A673 (cell line): Measurements from ENCODE around the gene DOK3. TPM values are rescaled to one million over a fixed set of nuclear protein-coding genes. Genes with fewer than 3 reads are reported as not detected.

Source experiments
- BruUV-seq: library from RNA; stranded (reverse); fragments of 400-500 nt; replicated peaks from 2 replicates; lab custom pipeline; 2021; lab: Mats Ljungman, UMichigan
- CTCF ChIA-PET: fragments of 300-600 bp; sonication (Branson Sonifier 250); formaldehyde crosslinking; loops from one replicate; lab custom pipeline; 2022; ENCODE audit warnings: antibody characterized with exemption; lab: Charles Lee
- POLR2A ChIA-PET: fragments of 300-600 bp; sonication (Branson Sonifier 250); formaldehyde crosslinking; loops from one replicate; lab custom pipeline; 2022; ENCODE audit warnings: antibody characterized with exemption; ENCODE audit not compliant: low non-redundant PET; lab: Charles Lee
- DNase-seq: peaks from one replicate; pipeline ENCODE4 v3.0.0-alpha.2; 2015; ENCODE audit warnings: low spot score
- H3K27ac ChIP-seq: fragments of 200-600 bp; sonication (generic); 2 replicates; pipeline ENCODE4 v1.5.1; 2016; ENCODE audit warnings: mixed run types, low read depth, mild to moderate bottlenecking, mixed read lengths, antibody characterized with exemption, low read length; ENCODE audit not compliant: poor library complexity, severe bottlenecking
- H3K27me3 ChIP-seq: fragments of 200-600 bp; sonication (generic); replicated peaks from 2 replicates; pipeline ENCODE4 v1.6.1; 2017; ENCODE audit warnings: mixed run types, low read depth, mild to moderate bottlenecking, mixed read lengths, antibody characterized with exemption, low read length; ENCODE audit not compliant: insufficient read depth, poor library complexity
- H3K36me3 ChIP-seq: fragments of 200-600 bp; sonication (generic); 2 replicates; pipeline ENCODE4 v1.6.1; 2016; ENCODE audit warnings: mixed run types, mild to moderate bottlenecking, mixed read lengths, antibody characterized with exemption, low read length; ENCODE audit not compliant: insufficient read depth, poor library complexity, severe bottlenecking
- H3K4me1 ChIP-seq: fragments of 200-600 bp; sonication (generic); 2 replicates; pipeline ENCODE4 v1.6.1; 2017; ENCODE audit warnings: mixed run types, mild to moderate bottlenecking, mixed read lengths, antibody characterized with exemption, low read length; ENCODE audit not compliant: insufficient read depth, poor library complexity, severe bottlenecking
- H3K4me3 ChIP-seq: fragments of 200-600 bp; sonication (generic); 2 replicates; pipeline ENCODE4 v1.5.1; 2016; ENCODE audit warnings: low read depth, mixed run types, mild to moderate bottlenecking, mixed read lengths, low read length; ENCODE audit not compliant: poor library complexity, severe bottlenecking
- H3K9me3 ChIP-seq: fragments of 200-600 bp; sonication (generic); 2 replicates; pipeline ENCODE4 v1.6.1; 2016; ENCODE audit warnings: mixed run types, low read depth, mild to moderate bottlenecking, mixed read lengths, antibody characterized with exemption, low read length; ENCODE audit not compliant: poor library complexity, severe bottlenecking
- EZH2 ChIP-seq: fragments of 200-600 bp; sonication (generic); IDR thresholded peaks from 2 replicates; pipeline ENCODE4 v1.6.1; 2017; ENCODE audit warnings: borderline replicate concordance, low read depth, mild to moderate bottlenecking, mixed read lengths, antibody characterized with exemption, low read length; ENCODE audit not compliant: poor library complexity, severe bottlenecking
- intact Hi-C: fragments of 100-400 bp; cut with micrococcal nuclease; formaldehyde crosslinking; loops from one replicate; pipeline ENCODE4 v1.10.0; 2022; ENCODE audit not compliant: unreplicated experiment
- total RNA-seq: library from RNA; stranded (reverse); gene quantifications from 2 replicates; pipeline ENCODE4 v1.2.3, GENCODE V29; 2021
- TF ChIP-seq, protein P1 (sequence below): fragments of 300-800, 200-600 bp; sonication (generic); conservative IDR thresholded peaks from 2 replicates; pipeline ENCODE4 v1.5.1; 2017; ENCODE audit warnings: low read depth, mild to moderate bottlenecking, antibody characterized with exemption, low read length, moderate library complexity, mixed read lengths

The DOK3 gene
- total RNA-seq, 1 experiment from 2014 or later: 15.0 TPM

DNA sequence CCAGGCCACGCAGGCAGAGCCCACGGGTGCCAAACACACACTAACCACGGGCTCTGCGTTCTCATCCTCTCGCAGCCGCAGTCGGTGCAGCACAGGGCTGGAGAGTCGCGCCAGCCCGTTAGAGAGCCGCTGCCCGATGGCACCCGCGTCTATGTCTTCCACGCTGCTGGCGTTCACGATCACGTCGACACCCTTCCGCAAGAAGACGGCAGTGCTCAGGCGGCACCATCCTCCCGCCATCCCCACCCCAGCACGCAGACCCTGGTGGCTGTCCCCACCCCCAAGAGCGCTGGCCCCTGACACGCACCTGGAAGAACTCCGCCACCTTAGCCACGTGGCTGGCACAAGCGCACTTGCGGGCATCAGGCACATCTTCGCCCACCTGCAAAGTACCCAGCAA lies 42.2 kb downstream of the DOK3 start:
- CTCF ChIA-PET: no interaction called here
- POLR2A ChIA-PET: no interaction called here
- intact Hi-C loops: no loop called here
- no peak for TF ChIP-seq EZH2
- TF ChIP-seq, protein P1, sequence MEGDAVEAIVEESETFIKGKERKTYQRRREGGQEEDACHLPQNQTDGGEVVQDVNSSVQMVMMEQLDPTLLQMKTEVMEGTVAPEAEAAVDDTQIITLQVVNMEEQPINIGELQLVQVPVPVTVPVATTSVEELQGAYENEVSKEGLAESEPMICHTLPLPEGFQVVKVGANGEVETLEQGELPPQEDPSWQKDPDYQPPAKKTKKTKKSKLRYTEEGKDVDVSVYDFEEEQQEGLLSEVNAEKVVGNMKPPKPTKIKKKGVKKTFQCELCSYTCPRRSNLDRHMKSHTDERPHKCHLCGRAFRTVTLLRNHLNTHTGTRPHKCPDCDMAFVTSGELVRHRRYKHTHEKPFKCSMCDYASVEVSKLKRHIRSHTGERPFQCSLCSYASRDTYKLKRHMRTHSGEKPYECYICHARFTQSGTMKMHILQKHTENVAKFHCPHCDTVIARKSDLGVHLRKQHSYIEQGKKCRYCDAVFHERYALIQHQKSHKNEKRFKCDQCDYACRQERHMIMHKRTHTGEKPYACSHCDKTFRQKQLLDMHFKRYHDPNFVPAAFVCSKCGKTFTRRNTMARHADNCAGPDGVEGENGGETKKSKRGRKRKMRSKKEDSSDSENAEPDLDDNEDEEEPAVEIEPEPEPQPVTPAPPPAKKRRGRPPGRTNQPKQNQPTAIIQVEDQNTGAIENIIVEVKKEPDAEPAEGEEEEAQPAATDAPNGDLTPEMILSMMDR: no peak
- BruUV-seq: no TSS peak
- no peak for DNase-seq
- Histone ChIP-seq H3K27ac (no peak overlapping the region), H3K36me3 (peaks cover 61% of the 10 kb centered on the region), H3K27me3 (no peaks in the 10 kb centered on the region), H3K4me3 (no peak overlapping the region), H3K9me3 (no peaks in the 10 kb centered on the region), H3K4me1 (peaks cover 23% of the 10 kb centered on the region)

DNA sequence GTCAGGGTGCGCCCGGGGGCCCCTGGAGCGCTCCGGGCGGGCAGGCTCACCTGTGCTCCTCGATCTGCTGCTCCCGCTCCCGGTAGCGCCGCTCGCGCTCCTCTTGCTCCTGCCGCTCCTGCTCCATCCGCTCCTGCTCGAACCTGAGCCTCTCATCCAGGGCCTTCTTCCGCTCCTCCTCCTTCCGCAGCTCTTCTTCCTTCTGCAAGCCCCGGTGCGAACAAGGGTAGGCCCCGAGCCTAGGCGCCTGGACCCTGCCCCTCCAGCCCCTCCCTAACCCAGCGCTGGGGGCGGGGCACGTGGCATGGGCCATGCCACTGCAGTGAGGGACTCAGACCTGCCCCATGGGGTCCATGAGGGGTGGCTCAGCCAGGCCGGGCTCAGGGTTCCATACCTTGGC lies 42.8 kb downstream of the DOK3 start:
- H3K4me1 ChIP-seq: peaks cover 19% of the 10 kb centered on the region
- H3K9me3 ChIP-seq: no peaks in the 10 kb centered on the region
- no peak overlapping the region for H3K27ac ChIP-seq
- no TSS peak for BruUV-seq
- peaks cover 61% of the 10 kb centered on the region for H3K36me3 ChIP-seq
- H3K27me3 ChIP-seq: no peaks in the 10 kb centered on the region
- POLR2A ChIA-PET: no interaction called here
- CTCF ChIA-PET: no interaction called here
- no peak for DNase-seq
- no peak overlapping the region for H3K4me3 ChIP-seq
- intact Hi-C loops: no loop called here
- no peak for TF ChIP-seq EZH2
- TF ChIP-seq, protein P1: no peak

DNA sequence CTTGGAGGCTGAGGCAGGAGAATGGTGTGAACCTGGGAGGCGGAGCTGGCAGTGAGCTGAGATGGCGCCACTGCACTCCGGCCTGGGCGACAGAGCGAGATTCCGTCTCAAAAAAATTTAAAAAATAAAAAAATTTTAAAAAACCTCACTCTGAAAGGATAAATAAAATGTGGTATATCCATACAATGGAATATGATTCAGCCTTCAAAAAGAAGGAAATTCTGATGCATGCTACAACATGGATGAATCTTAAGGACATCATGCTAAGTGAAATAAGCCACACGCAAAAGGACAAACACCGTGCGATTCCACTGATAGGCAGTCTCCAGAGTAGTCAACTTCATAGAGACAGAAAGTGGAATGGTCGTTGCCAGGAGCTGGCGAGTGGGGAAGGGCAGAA lies 44.6 kb downstream of the DOK3 start:
- Histone ChIP-seq H3K4me3 (no peak overlapping the region), H3K9me3 (no peaks in the 10 kb centered on the region), H3K27ac (no peak overlapping the region), H3K36me3 (peaks cover 60% of the 10 kb centered on the region), H3K27me3 (no peaks in the 10 kb centered on the region), H3K4me1 (peaks cover under 1% of the 10 kb centered on the region)
- no peak for DNase-seq
- no TSS peak for BruUV-seq
- TF ChIP-seq, protein P1: no peak
- no peak for TF ChIP-seq EZH2
- intact Hi-C loops: no loop called here
- ChIA-PET POLR2A (no interaction called here), CTCF (interaction anchor here (0.6 kb wide), 1 partner anchor 9 kb away, joined by 7 read pairs; no protein-coding TSS in a partner anchor)
